ENCODE measurements around the gene ADAM33.
A peak's percentile ranks its signal among the peaks of the same experiment; 100 is the strongest.

Gene ADAM33

GRCh38 chr20:3681931-3682781, at the start of gene ADAM33:
TSS of gene ADAM33 (minus strand) at chr20:3682010. CDS start at chr20:3682004, 6 bp downstream.
- DNase-seq, result no peak

DNA sequence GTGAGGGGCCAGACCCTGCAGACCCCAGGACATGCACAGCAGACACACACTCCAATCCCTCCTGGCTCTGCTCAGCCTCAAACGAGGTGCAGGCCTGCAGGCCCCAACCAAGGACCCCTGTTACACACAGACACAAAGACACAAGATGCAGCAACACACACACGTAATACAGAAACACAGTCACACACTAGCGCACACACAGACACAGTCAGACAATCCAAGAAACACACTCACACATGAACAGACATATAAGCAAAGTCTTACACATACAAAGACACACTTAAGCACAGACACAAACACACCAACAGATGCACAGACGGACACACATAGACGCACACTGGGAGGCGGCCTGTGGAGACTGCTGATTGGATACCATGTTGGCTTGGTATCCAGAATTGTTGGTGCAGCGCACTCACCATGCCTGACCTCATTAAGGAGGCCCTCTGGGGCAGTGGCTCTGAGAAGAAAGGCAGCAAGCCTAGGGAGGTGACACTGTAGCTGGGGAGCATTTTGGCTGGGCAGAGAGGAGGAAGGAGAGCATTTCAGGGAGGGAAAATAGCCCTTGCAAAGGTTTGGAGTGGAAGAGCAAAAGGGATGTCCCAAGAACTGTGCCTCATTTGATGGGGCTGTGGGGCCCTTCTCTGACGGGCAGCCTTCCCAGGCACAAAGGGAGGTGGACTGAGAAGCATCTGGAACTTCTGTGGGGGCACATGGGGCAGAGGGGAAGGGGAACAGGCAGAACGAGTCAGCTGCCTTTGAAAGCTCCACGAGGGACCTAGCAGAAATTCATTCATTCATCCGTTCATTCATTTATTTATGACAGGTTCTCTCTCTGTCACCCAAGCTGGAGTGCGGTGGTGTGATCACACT, 49.2 kb upstream of the ADAM33 start:
- DNase-seq, result no peak

GRCh38 chr20:3729811-3730540, 48.2 kb upstream of the ADAM33 start:
- no peak for DNase-seq

DNA sequence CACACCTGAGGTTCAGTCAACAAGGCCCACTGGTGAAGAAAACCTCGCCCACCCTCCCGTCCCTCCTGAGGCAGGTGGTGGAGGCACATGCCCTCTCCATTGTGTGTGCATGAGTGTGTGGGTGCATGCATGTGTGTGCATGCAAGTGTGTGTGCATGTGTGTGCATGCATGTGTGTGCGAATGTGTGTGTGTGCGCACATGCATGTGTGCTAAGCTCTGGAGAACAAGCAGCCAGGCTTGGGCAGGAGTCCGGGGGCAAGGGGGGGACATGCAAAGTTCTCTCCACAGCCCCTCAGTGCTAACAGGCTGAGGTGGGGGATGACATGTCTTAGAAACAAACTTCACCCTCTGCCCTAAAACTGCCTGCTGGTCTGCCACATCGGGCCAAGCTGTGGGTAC, 47.6 kb upstream of the ADAM33 start:
- DNase-seq, result no peak

DNA sequence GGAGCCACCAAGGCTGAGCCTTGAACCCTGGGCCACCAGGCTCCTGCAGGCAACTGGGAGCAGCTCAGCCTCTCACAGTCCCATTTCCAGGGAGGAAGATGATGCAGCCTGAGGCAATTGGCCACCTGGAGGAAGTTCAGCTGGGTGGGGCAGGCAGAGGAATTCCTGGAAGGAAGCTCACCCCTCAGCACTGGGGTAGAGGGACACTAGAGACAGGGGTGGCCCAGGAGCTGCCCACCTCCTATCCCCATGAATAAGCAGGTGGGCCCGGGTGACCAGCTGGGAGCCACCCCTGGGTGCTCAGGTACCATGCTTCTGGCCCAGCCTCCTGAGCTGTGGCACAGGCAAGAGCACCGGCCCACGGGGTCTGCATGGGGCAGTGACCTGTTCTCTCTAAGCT, 47.1 kb upstream of the ADAM33 start:
- DNase-seq, result no peak

- DNase-seq, result no peak
Measured at GRCh38 chr20:3728354-3728753, 46.5 kb upstream of the ADAM33 start.

- no peak for DNase-seq
Measured at GRCh38 chr20:3727401-3728021, 45.7 kb upstream of the ADAM33 start.

GRCh38 chr20:3724356-3724755, 42.5 kb upstream of the ADAM33 start:
- no peak for DNase-seq

GRCh38 chr20:3723284-3723683, 41.5 kb upstream of the ADAM33 start:
- DNase-seq, result no peak

DNA sequence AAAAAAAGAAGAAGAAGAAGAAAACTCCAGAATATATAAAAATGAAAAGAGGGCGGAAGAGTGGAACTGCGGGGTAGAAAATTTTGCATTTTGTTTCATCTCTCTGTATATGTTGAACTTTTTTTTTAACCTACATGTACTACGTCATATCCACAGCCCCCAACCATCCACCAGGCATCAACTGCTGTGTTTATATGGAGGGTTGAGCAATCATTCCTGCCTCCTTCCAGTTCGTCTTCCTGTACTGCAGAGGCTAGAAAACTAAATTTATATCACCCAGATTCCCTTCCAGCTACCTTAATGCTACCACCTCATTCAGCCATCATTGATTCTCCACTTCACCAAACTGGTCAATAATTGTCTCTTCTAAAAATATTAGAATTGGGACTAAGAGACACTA, 40.1 kb upstream of the ADAM33 start:
- no peak for DNase-seq

DNA sequence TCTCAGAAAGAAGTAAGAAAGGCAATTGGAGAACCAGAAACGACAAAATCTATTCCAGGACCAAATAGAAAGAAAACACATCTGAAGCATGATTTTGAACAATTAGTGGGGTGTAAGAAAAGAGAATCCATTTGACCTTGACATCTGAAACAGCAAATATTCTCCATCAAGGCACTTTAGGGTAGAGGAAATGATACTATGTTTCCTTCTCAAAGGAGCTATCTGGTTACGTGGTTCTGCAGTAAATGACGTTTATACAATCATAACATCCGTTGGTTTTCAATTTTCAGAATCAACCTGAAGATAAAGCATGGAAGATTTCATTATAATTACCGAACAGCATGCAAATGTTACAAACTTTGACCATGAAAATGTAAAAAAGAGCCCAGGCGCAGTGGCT, 38.8 kb upstream of the ADAM33 start:
- DNase-seq, result no peak

- no peak for DNase-seq
Measured at GRCh38 chr20:3720068-3720467, 38.3 kb upstream of the ADAM33 start.

- no peak for DNase-seq
Measured at GRCh38 chr20:3719046-3719445, 37.2 kb upstream of the ADAM33 start.

- DNase-seq, result peak; percentile 58
Measured at GRCh38 chr20:3716195-3716834, 34.5 kb upstream of the ADAM33 start.

GRCh38 chr20:3714092-3714491, 32.3 kb upstream of the ADAM33 start:
- no peak for DNase-seq

DNA sequence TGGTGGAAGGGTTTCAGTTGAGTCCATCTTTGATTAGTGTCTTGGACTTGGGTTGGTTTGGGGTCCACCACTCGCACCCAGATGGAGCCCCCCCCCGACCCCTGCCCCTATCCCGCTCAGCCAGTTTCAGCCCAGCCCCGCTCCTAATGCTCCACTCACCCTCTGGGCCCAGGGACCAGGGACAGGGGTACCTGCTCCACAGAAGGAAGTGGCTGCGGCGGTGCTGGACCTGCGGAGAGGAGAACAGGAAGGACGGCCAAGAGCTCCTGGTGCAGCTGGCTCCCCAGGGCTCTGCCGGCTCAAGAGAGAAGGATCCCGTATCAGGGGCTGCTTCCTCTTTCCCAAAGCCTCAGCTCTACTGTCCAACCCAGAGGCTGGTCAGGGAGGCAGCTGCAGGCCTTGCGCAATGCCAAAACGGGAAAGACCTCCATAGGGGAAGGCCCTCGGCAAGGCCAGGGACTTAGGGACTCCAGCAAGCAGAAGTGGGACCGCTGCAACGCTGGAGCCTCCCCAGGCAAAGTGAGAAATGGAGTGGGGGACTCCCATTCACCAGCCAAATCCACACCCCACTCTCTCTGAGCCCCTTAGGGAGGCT, 30.6 kb upstream of the ADAM33 start, which contains the start of gene SIGLEC1:
Gene SIGLEC1 (minus strand): TSS at position 322 of the 595 bp plus-strand sequence. CDS start 5,472 bp downstream, outside the sequence.
- no peak for DNase-seq

- no peak for DNase-seq
Measured at GRCh38 chr20:3711484-3711941, 29.7 kb upstream of the ADAM33 start.

DNA sequence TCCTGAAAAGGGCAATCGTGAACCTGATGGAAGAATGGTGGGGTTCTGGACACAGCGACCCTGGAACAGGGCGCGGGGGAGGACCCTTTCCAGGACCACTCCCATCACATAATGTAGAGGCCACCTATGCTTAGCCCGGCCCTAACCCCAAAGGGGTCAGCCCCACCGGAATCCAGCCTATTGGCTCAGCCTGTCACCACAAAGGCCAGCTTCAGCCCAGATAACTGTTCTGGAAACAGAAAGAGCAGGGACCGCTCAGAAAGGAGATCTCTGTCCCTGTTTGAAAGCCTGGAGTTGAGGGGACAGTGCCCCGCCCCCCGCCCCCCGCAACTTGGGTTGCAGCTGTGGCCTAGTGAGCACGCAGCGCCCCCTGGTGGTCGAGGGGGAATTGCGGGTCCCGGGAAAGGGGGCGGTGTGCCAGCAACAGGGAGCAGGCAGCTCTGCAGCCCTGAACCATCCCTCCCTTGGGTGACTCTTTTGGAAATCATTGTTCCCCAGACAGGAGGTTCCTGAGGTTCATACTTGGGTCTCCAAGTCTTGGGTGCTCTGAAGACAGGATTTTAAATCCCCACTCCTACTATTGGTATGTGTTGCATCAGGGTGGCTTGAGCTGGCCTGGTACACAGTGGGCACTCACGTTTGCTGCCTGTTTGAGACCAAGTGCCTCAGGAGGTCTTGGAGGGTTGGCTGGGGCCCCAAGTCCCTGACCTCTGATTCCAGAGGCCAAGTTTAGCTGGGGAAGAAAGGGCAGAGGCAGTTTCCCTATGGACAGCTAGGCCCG, 29.1 kb upstream of the ADAM33 start:
- peak; percentile 99 for DNase-seq

DNA sequence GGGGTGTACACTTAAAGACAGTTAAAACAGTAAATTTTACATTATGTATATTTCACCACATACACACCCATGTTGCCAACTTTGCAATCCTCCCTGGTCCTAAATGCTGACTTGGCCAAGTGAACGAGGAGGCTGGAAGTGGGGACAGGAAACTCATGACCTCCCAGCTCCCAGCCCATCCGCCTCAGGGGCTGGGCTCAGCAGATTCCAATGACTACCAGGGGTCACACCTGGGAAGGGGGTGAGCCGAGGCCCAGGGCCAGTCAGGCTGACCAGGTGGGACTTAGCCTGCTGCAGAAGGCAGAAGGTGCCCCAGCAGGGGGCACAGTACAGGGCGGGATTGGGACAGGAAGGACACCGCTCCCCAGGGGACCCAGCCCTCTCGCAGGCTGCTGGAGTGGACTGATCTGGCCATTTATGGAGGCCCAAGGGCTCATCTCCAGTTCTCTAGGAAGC, 28.2 kb upstream of the ADAM33 start:
- DNase-seq, result peak; percentile 49

GRCh38 chr20:3707508-3707899, 25.7 kb upstream of the ADAM33 start:
- DNase-seq, result no peak
